NT2/D1 (cell line): ENCODE data around the gene SMIM28.

ENCODE experiments used
- SUZ12 ChIP-seq: IDR thresholded peaks from 2 replicates; pipeline ENCODE4 v1.6.1; 2011; ENCODE audit not compliant: insufficient read length, insufficient read depth; ENCODE audit errors: extremely low read depth
- YY1 ChIP-seq: IDR thresholded peaks from 2 replicates; pipeline ENCODE4 v1.6.1; 2011; ENCODE audit not compliant: insufficient read length, insufficient read depth
- ZNF274 ChIP-seq: IDR thresholded peaks from 2 replicates; pipeline ENCODE4 v1.6.1; 2011; ENCODE audit warnings: mild to moderate bottlenecking, low read depth, low read length

DNA sequence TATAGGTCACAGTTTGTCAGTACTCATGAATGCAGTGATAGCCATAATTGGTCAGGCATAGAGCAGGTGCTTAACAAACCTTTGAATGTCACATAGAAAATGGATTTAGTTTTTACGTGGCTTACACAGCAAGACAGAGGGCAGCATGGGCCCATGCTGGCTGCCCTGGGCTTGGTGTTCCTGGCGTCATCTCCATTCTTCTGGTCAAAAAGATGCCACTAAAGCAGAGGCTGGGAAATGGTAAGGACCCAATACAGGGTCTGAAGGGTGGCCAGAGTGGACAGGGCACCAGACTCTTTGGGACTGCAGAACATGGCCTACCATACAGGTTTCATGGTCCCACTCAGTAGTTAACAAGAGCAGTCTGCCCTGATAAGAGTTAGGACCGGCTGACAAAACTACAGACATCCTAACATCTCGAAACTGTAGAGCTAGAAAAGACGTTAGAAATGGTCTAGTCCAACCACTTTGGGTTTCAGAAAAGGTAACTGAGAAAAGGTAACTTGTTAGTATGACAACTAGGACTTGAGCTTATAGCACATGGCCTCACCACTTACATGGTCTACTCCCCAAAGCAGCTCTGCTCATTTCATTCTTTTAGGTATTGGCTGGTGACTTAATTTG lies 48.9 kb downstream of the SMIM28 start:
- TF ChIP-seq SUZ12: no peak
- no peak for TF ChIP-seq YY1
- TF ChIP-seq ZNF274: no peak
